Raji (cell line): ENCODE data around the gene HIRA.

ENCODE experiments used
- POLR2A ChIP-seq: IDR thresholded peaks from 2 replicates; pipeline ENCODE4 v1.6.1; 2011; ENCODE audit warnings: low read depth, low read length, control low read depth; ENCODE audit not compliant: insufficient read depth

HIRA gene

DNA sequence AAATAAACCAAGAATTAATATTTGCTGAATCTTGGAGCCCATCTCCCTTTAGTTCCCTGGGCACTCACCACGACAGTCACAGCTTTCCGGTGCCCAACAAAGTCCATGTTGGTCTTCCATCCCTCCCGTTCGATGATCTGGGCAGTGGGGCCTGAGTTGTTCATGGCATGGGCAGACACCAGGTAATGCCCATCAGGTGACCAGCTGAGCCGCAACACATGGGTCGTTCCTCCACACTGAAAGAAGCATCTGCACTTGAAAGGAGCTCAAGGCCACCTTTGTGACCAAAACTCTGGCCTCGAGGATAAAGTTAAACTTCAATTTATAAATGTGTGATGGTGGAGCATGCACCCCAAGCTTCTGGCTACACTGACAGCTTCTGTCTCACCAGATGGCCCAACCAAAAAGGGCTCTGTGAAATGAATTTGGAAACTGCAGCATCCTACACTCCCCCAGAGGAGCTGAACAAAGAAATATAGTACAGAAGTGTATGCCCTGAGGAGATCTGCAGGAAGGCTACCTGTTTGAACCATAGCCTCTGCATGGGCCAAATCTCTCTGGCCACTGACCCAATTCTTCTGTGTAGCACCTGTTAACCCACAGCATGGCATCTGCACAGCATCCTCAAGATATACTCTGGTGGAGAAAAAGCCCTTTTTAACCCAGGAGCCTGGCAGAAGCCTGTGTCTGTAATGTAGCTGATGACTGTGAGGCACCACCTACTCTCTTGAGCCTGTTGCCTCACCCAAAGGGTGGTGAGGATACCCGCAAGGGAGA, 37.1 kb downstream of the HIRA start:
- no peak for TF ChIP-seq POLR2A

DNA sequence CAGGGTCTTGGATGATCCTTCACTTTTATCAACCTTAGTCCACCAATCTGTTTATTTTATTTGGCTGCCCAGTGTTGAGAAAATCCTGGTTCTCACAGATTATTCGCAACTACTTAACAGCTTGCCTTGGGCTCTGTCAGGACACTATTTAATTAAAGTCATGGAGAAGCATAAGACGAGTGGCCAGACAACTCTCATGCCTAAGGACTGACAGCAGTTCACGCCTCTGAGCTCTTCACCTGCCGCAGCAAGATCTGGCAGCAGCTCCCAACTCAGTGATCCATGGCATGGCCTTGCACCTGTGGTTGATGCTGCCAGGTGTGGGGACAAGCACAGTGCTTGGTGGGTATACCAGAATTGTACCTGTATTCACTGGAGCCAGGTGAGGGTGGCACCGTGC, 37.8 kb downstream of the HIRA start:
- no peak for TF ChIP-seq POLR2A

DNA sequence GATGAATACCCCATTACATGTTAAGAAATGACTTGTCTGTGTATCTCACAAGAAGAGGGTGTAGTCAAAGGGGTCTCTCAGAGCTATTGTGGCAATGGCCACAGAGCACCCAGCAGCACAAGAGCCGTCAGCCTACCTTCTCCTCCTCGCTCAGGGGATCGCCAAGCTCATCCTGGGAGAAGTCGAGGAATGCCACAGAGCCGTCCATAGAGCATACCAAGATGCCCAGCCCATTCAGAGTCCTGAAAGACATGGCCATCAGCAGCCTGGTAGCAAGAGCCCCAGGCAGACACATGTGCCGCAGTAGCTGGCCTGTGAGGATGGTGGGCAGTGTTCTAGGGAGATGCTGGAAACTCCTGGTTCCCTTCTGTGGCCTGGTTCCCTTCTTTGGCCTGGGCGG, 44.0 kb downstream of the HIRA start:
- TF ChIP-seq POLR2A, result no peak

DNA sequence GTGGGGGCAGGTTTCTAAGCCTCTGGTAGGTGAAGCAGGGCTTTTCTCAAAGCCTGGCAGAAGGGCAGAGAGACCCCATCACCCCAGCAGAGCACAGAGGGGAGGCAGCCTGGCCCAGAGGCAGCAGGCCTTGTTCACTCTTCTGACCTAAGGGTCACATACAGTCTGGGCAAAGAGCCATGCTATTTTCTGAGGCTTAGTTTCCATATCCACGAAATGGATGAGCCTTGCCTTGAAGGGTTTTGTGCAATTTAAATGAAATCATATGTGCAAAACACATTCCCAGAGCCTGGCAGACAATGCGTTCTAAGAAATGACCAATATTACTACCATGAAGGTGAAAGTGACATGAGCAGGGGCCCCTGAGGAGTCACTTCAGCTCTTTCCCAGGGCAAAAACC, 44.5 kb downstream of the HIRA start:
- TF ChIP-seq POLR2A, result no peak

DNA sequence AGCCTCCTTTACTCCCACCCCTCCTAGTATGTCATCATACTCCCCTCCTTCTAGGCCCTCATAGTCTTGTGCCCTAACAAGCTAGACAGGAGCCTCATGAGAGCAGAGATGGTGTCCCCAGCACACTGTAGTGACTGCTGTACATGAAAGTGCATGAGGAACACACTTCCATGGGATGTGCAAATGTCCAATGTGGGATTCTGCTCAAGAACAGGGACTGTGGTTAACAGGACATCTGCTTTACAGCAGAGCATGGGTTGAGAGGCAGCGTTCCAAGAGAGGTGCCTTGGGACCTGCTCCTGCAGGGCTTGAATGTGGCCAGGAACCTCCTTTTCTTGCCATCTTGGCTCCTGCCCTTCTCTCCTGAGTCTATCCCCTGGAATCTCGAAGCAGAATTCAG, 45.3 kb downstream of the HIRA start:
- no peak for TF ChIP-seq POLR2A

DNA sequence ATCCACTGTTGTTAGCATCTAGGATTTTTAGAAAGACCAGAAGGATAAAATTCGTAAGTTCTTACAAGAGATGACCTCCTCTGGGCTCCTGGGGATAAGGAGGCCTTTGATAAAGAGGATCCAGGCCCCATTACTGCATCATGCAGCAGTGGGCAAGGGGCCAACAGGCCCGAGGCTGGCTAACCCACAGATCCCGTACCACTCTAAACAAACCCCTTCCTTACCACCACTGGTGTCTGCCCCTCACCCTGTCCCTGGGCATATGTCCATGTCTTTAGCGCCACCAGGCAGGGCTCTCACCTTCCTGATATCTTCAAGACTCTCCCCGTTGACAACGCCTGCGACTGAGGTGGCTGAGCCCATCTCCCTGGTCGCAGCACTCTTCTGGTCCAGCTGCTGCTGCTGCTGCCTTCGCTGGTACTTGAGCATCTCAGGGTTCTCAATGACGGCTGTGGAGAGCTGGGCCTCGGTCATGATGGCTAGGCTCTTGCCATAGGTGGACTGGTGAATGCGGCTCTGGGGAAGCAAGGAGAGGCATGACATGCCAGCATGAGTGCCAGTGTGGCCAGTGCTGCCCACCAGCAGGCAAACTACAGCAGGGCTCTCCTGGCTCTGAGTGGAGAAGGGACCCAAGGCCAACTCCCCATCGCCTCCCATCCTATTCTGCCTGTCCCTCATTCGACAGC, 46.2 kb downstream of the HIRA start:
- no peak for TF ChIP-seq POLR2A

DNA sequence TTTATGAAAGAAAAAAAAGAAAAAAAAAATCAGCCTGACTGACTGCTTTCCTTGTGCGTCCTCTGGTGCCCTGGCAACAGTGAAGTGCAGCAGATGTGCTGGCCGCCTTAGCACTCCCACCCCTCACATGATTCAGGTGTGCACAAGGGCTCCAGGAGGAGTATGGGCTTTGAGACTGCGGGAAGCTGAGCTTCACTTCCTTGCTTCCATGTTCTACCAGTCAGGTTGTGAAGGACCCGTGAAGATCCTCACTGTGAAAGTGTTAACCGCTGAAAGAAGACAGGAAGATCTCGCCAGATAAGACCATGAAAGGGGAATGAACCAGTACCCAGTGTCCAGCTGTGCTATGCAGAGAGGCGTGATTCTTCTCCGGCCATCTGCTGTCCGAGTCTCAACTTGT, 48.2 kb downstream of the HIRA start:
- TF ChIP-seq POLR2A, result no peak

DNA sequence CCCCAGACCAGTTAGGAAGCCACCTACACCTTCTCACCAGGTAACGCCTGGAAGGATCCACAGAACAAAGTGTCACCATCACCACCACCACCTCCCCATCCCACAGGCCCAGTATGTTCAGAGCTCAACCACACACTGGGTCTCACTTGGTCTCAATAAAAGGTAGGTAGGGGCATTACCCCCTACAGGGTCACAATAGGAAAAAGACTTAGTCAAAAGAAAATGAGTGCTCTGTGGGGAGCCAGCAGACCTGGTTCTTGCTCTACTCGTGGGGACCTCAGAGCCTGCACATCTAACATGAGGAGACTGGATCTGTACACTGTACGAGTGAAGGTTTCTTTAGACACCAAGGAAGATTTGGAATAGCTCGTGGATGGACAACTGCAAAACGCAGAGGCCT, 49.3 kb downstream of the HIRA start:
- no peak for TF ChIP-seq POLR2A

DNA sequence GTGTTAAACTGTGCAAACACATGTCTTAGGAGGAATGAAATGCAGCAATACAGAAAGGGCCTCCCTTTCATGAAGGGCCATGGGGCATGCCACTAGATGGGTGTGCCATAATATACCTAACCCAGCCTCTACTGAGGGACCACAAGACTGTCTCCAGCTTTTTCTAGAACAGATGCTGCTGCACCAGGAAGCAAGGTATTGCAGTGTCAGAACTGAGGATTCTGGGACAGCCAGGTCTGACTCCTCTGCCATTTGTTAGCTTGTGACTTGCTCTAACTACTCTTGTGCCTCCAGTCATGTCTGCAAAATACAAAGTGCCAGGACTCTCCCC, 53.2 kb downstream of the HIRA start:
- no peak for TF ChIP-seq POLR2A

DNA sequence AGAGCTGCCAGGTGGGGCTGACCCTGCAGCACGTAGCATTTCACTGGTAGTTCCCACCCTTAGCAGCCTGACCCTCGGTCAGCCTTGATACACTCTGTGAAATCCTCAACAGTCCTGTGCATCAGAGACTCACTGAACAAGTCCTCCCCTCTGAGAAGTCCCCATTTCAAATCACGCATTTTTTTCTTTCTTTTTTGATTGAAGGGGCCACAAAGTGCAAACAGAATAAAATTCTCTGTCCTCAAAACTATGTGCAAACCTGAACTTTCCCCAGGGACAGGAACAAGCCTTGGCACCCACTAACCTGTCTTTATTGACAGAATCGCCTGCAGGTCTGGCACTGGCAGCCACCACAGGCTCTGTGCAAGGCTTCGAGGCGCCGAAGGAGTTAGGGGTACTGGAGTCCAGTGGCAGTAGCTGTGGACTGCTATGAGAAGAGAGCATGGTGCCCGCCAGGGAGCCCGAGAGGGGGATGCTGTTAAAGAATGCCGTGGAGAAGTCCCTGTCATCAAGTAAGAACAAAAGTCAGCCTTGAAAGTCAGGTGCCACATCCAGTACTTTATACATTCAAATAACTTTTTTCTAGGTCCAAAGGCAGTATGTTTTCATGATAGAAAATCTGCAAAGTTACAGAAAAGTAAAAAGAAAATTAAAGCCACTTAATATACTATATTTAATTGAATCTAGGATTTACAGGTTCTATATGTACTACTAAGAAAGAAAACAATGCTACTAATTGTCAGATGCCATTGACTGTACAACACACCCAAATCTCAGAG, 53.8 kb downstream of the HIRA start:
- no peak for TF ChIP-seq POLR2A

DNA sequence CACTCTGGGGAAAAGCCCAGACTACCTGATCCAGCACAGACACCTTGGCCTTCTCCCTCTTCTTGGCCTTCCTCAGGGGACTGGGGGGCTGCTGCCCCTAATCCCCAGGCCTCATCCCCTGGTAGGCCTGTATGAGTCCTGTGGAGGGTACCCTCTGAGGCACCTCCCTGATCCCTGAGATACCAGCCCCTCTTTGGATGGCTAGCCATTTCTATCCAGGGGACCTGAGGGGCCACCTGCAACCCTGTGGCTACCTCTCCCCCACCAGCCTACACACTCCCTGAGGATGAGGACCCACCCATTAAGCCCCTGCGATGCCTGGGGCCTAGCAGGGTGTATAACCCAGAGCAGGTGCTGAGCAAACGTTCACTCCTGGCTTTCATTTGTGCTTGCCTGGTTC, 54.6 kb downstream of the HIRA start:
- TF ChIP-seq POLR2A, result no peak

DNA sequence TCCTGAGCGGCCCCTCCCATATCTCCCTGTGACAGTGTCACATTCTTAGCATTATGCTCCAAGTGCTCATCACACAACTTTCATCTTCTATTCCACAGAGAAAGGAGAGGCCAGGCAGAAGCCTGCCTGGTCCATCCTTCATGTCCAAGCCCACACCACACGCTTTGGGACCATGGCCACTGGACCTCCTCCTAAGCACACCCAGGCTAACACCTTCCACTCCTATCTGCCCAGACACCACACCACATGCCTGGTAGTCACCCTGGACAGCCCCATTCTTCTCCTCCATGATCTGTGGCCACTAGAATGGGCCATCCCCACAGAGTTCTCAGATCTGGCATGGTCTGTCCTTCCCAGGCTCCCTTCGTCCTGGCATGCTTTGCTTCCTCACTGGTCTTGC, 55.3 kb downstream of the HIRA start:
- no peak for TF ChIP-seq POLR2A

DNA sequence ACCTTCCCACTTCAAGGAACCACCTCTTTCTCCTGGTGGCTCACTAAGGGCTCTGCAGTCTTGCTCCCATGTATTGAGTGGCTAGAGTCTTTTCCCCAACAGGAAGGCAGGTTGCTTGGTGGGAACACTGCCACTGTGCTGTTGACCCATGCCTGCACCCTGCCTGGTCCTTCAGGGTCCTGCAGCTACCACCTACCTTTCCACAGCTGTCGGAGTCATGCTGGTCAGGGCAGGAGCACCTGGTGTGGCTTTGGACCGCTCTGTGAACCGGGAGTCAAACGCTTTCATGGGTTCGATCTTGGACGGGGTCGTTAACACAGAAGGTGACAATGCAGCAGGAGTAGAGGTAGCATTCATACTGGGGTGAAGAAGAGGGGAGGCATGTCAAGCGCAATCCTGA, 56.1 kb downstream of the HIRA start:
- TF ChIP-seq POLR2A, result no peak

DNA sequence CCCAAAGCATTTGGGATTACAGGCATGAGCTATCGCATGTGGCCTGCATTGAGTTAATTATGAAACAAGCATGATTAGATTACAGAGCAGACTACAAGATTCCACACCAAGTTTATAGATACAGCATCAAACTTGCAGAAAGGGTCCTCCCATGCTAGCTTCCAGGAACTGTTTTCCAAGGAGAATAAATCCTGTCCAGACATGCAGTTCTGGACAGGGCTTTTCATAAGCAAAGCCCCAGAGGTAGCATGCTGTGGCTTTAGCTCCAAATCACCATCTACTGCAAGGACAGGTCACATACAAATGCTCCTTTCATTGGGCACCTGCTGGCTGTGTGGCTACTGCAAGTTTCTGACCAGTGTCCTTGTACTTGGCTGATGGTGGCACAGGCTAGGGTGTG, 57.1 kb downstream of the HIRA start:
- TF ChIP-seq POLR2A, result no peak

DNA sequence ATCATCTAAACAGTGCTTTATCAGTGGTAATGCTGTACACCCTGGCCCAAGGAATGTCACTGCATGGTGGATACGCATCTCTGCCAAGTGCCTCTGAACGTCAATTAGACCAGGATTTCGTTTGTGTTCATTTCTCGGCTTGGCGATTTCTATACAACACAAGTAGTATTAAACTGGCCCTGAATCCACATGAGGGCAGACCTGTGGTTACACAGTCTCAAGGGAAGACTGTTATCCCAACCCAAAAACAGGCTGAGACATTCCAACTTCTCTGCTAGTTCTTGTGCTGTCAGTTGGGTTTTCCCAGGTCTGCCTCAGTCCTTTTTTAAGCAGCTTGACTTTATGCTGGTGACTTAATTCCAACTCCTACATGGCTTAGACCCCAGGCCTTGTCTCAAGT, 58.1 kb downstream of the HIRA start:
- TF ChIP-seq POLR2A, result no peak

DNA sequence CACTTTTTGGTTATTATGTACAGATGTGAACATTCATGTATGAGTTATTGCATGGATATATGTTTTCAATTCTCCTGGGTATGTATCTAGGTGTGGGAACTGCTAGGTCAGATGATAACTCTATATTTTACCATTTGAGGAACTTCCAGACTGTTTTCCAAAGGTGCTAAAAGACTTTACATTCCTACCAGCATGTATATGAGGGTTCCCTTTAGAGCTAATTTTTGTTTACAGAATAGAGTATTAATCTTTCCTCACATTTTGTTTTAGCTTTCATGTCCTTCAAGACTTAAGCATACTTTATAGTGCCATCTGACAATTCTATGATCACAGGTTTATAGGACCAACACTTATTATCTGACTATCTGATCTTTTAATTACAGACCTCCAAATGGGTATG, 59.6 kb downstream of the HIRA start:
- no peak for TF ChIP-seq POLR2A

DNA sequence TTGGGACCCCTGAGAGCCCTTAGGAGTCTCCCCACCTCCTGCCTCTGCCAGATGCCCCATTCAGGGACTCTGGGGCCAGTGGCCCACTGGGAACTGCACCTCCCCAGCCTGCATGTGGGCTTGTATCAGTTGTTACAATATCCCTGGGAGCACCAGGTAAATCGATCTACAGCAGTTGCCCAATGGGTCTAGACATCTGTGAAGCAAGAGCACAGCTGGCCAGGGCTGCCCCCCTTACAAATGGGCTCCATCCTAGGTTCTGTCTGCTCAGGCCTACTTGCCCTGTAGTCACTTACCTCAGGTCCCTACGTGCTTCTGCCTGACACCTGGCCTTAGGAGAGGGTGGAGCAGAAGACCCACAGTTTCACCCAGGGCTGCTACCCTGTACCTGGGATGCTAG, 62.7 kb downstream of the HIRA start:
- TF ChIP-seq POLR2A, result no peak

DNA sequence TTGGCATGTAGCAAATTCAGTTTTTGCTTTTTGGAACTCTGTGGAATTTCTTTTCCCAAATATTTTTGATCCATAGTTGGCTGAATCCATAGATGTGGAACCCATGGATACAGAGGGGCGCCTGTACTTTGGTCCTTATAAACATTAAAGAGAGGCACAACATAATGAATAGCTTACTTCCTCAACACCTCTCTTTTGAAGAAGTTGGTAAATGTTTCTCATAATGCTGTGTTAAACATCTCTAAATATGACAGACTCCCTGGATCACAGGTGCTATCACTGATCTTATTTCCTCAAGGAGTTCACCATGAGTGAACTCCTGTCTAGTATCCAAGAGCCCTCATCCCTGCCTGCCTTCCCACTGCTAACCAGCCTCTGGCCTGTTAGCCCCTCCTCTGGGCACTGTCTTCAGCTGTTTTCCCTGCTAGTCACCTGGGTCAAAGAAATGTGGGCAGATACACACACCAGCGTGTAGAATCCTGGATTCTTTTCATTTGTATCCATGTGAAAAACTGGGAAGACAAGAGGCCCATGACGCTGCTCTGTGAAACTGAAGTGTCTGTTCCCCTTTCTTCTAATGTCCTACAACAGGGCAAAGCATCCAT, 63.7 kb downstream of the HIRA start:
- no peak for TF ChIP-seq POLR2A
